B cell (primary cell): Measurements from ENCODE around the gene EML3.

Experiments
- CTCF ChIP-seq: fragments of 200-600 bp; IDR thresholded peaks from one replicate; pipeline ENCODE4 v1.8.0; 2022; ENCODE audit warnings: antibody characterized with exemption, mild to moderate bottlenecking
- EZH2 ChIP-seq: IDR thresholded peaks from 2 replicates; pipeline ENCODE4 v1.6.1; 2012; ENCODE audit warnings: borderline replicate concordance, low read depth, mild to moderate bottlenecking, moderate library complexity, low read length; ENCODE audit not compliant: insufficient read depth, poor library complexity, severe bottlenecking

GRCh38 chr11:62608776-62609175 is 3.8 kb downstream of the EML3 start:
- TF ChIP-seq CTCF (no peak), EZH2 (no peak)
